Activated naive CD8-positive, alpha-beta T cell (primary cell): ENCODE data around the gene ZFP91.
A peak's percentile ranks its signal among the peaks of the same experiment; 100 is the strongest.

Experiments
- H3K27ac Mint-ChIP-seq: one replicate; pipeline ENCODE4 v1.8.0; 2021; ENCODE audit warnings: mixed read lengths
- H3K27me3 Mint-ChIP-seq: one replicate; pipeline ENCODE4 v1.8.0; 2021; ENCODE audit warnings: mixed read lengths
- H3K36me3 Mint-ChIP-seq: one replicate; pipeline ENCODE4 v1.8.0; 2021; ENCODE audit warnings: mixed read lengths
- H3K4me1 Mint-ChIP-seq: one replicate; pipeline ENCODE4 v1.8.0; 2021; ENCODE audit warnings: low read depth, mixed read lengths
- H3K4me3 Mint-ChIP-seq: one replicate; pipeline ENCODE4 v1.8.0; 2021; ENCODE audit warnings: mild to moderate bottlenecking, mixed read lengths
- H3K9me3 Mint-ChIP-seq: one replicate; pipeline ENCODE4 v1.8.0; 2021; ENCODE audit warnings: low read depth, mixed read lengths

Gene ZFP91

DNA sequence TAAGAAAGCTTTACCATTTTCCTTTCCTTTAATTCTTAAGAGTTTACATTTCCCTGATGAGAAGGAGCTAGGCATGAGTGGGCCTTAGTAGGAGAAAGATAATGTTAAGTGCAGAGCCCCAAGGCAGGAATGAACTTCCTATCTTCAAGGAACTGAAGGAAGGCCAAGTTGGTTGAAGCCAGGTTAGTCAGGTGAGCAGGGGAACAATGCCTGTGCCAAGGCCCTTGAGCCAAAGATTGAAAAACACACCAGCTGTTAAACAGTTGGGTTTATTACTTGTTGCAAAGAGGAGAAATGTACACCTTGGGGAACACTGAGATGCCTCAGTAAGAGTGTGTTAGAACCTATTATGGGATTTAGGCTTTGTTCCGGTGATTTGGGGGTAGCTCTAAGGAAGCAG, 53.6 kb downstream of the ZFP91 start:
- no peaks in the 10 kb centered on the region for H3K9me3 Mint-ChIP-seq
- no peak overlapping the region for H3K27ac Mint-ChIP-seq
- no peak overlapping the region for H3K4me3 Mint-ChIP-seq
- peaks cover 2% of the 10 kb centered on the region for H3K36me3 Mint-ChIP-seq
- H3K27me3 Mint-ChIP-seq = no peaks in the 10 kb centered on the region
- H3K4me1 Mint-ChIP-seq = peaks cover 4% of the 10 kb centered on the region

- no peak overlapping the region for H3K4me3 Mint-ChIP-seq
- peaks cover 2% of the 10 kb centered on the region for H3K36me3 Mint-ChIP-seq
- no peaks in the 10 kb centered on the region for H3K27me3 Mint-ChIP-seq
- no peak overlapping the region for H3K27ac Mint-ChIP-seq
- no peaks in the 10 kb centered on the region for H3K9me3 Mint-ChIP-seq
- peaks cover 23% of the 10 kb centered on the region for H3K4me1 Mint-ChIP-seq
These were observed 57.7 kb downstream of the ZFP91 start for GRCh38 chr11:58636587-58636986.

GRCh38 chr11:58637371-58637770, 58.5 kb downstream of the ZFP91 start:
- Mint-ChIP-seq H3K27me3 (no peaks in the 10 kb centered on the region), H3K36me3 (peaks cover 2% of the 10 kb centered on the region), H3K4me3 (no peak overlapping the region), H3K9me3 (no peaks in the 10 kb centered on the region), H3K27ac (no peak overlapping the region), H3K4me1 (peaks cover 23% of the 10 kb centered on the region)

DNA sequence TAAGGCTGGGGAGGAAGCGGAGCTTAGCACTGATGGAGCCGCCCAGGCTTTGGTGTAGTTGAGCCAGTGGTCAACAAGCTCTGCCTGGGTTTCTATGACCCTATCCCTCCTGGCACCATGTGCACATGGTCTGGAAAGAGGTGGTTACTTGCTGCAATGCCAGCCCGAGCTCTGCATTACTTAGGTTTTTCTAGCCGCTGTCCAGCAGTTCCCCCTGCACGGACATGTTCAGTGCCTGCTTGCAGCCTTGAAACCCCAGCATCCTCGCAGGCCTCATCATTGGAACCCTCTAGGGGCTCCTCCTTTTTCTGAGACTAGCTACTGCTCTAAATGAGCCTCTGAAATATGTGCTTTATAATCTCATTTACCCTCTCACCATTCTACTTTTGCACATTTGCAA, 60.2 kb downstream of the ZFP91 start:
- H3K4me3 Mint-ChIP-seq = no peak overlapping the region
- peaks cover 2% of the 10 kb centered on the region for H3K36me3 Mint-ChIP-seq
- H3K9me3 Mint-ChIP-seq = no peaks in the 10 kb centered on the region
- no peaks in the 10 kb centered on the region for H3K27me3 Mint-ChIP-seq
- peaks cover 23% of the 10 kb centered on the region for H3K4me1 Mint-ChIP-seq
- no peak overlapping the region for H3K27ac Mint-ChIP-seq

DNA sequence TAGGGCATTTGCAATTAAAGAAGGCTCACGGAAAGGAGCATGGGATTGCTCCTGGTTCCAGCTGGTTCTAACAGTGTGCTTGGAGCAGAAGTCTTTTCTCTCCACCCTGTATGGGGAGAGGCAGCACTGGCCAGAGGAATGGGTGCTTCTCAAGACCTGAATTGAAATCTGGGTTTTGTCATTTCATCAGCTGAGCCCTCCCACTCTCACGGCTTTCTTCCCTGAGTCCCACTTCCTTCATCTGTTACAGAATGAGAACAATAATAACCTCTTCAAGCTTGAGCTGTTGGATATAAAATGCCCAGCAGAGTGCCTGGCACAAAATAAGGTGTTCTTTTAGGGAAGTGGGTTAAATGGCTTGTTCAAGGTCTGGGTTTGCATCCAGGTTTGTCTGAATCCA, 60.8 kb downstream of the ZFP91 start:
- H3K9me3 Mint-ChIP-seq = no peaks in the 10 kb centered on the region
- H3K4me1 Mint-ChIP-seq = peaks cover 23% of the 10 kb centered on the region
- H3K36me3 Mint-ChIP-seq = peaks cover 2% of the 10 kb centered on the region
- H3K4me3 Mint-ChIP-seq = no peak overlapping the region
- H3K27me3 Mint-ChIP-seq = no peaks in the 10 kb centered on the region
- H3K27ac Mint-ChIP-seq = no peak overlapping the region

DNA sequence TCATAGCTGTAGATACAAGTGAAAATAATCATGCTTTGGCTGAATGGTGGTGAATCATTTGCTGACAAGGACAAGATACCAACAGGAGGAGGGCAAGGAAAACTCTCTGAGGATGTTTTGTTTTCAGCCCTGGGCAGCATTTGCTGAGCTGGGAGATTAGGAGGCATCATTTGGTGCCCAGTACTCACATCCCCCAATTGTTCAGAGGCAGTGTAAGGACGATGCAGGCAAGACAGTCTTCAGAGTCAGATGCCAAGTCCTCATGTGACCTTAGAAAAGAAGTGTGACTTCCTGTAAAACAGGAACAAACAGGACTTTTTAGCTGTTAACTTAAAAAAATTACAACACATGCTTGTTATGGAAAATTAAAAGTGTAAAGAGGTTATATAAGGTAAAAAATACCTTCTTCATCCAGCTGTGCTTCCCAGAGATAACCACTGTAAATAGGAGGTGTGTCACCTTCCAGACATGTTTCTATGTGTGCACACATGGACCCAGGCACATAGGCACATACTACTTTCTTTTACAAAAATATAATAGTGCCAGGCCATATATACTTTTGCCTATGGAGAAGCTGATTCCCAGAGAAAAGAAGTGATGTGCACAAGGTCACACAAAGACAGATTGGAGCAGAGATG, 61.6 kb downstream of the ZFP91 start:
- H3K4me3 Mint-ChIP-seq = no peak overlapping the region
- H3K4me1 Mint-ChIP-seq = peaks cover 23% of the 10 kb centered on the region
- H3K27me3 Mint-ChIP-seq = no peaks in the 10 kb centered on the region
- H3K27ac Mint-ChIP-seq = peak overlapping the region; percentile 43
- H3K9me3 Mint-ChIP-seq = no peaks in the 10 kb centered on the region
- peaks cover 5% of the 10 kb centered on the region for H3K36me3 Mint-ChIP-seq

DNA sequence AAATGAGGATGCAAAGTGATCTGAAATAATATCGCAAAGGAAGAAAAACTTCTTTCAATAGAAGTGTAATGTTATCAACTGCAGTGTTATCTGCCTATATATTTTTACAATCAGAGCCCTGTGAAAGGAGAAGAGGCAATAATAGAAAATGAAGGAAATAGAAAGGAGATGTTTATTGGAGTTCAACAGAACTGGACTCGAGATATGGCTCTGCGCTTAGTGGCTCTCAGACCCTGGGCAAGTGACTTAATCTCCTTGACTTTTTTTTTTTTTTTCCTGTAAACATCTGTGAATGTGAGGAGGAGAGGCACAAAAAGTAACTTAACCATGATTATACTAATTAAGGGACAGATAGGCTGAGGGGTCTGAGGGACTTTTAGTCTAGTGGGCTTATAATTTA, 62.5 kb downstream of the ZFP91 start:
- Mint-ChIP-seq H3K9me3 (no peaks in the 10 kb centered on the region), H3K27me3 (no peaks in the 10 kb centered on the region), H3K36me3 (peaks cover 9% of the 10 kb centered on the region), H3K27ac (no peak overlapping the region), H3K4me1 (peaks cover 23% of the 10 kb centered on the region), H3K4me3 (no peak overlapping the region)

GRCh38 chr11:58641803-58642581, 63.1 kb downstream of the ZFP91 start:
- Mint-ChIP-seq H3K4me1 (peaks cover 23% of the 10 kb centered on the region), H3K36me3 (peaks cover 14% of the 10 kb centered on the region), H3K9me3 (no peaks in the 10 kb centered on the region), H3K27me3 (no peaks in the 10 kb centered on the region), H3K27ac (no peak overlapping the region), H3K4me3 (no peak overlapping the region)

DNA sequence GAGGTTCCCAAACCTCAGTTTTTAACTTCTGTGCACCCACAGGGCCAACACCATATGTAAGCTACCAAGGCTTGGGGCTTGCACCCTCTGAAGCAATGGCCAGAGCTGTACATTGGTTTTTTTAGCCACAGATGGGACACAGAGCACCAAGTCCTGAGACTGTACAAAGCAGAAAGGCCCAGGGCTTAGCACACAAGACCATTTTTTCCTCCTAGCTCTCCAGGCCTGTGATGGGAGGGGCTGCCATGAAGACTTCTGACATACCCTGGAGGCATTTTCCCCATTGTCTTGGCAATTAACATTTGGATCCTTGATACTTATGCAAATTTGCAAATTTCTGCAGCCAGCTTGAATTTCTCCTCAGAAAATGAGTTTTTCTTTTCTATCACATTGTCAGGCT, 67.0 kb downstream of the ZFP91 start:
- no peak overlapping the region for H3K27ac Mint-ChIP-seq
- H3K4me1 Mint-ChIP-seq = peaks cover 6% of the 10 kb centered on the region
- no peaks in the 10 kb centered on the region for H3K27me3 Mint-ChIP-seq
- no peak overlapping the region for H3K4me3 Mint-ChIP-seq
- H3K9me3 Mint-ChIP-seq = peaks cover under 1% of the 10 kb centered on the region
- peaks cover 12% of the 10 kb centered on the region for H3K36me3 Mint-ChIP-seq

- peaks cover 12% of the 10 kb centered on the region for H3K36me3 Mint-ChIP-seq
- H3K4me3 Mint-ChIP-seq = no peak overlapping the region
- peaks cover 3% of the 10 kb centered on the region for H3K9me3 Mint-ChIP-seq
- H3K27me3 Mint-ChIP-seq = no peaks in the 10 kb centered on the region
- H3K4me1 Mint-ChIP-seq = no peaks in the 10 kb centered on the region
- H3K27ac Mint-ChIP-seq = no peak overlapping the region
These were observed 68.4 kb downstream of the ZFP91 start for GRCh38 chr11:58647141-58647699.

DNA sequence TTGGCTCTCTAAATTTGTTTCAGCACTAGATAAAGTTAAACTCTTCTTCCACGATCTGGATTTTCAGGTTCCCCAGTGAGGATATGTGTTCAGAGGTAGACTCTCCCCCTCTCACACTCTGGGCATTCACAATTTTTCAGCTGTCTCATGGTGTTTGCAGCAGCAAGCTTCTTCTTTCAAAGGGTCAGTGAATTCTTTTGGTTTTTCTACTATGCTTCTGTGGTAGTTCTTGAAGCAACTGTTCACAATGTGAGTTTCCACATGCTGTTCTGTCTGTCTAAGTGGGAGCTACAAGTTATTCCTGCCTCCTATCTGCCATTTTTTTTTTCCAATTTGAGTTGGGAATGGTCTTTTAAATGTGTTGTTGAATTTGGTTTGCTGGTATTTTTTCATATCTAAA, 69.0 kb downstream of the ZFP91 start:
- H3K4me1 Mint-ChIP-seq = no peaks in the 10 kb centered on the region
- no peak overlapping the region for H3K27ac Mint-ChIP-seq
- H3K27me3 Mint-ChIP-seq = no peaks in the 10 kb centered on the region
- H3K9me3 Mint-ChIP-seq = peaks cover 3% of the 10 kb centered on the region
- H3K4me3 Mint-ChIP-seq = no peak overlapping the region
- peaks cover 12% of the 10 kb centered on the region for H3K36me3 Mint-ChIP-seq

DNA sequence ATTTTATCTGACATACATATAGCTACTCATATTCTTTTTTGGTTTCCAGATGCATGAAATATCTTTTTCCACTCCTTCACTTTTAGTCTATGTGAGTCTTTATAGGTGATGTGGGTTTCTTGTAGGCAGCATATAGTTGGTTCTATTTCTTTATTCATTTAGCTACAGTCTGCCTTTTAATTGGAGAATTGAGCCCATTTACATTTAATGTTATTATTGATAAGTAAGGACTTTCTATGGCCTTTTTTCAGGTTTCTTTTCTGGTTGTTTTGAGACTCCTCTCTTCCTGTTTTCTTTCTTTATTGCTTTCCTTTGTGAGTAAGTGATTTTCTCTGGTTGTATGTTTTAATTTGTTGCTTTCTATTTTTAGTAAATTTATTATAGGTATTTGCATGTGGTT, 70.8 kb downstream of the ZFP91 start:
- Mint-ChIP-seq H3K27me3 (no peaks in the 10 kb centered on the region), H3K4me1 (peaks cover 7% of the 10 kb centered on the region), H3K36me3 (peaks cover 12% of the 10 kb centered on the region), H3K27ac (no peak overlapping the region), H3K4me3 (no peak overlapping the region), H3K9me3 (peaks cover 3% of the 10 kb centered on the region)

DNA sequence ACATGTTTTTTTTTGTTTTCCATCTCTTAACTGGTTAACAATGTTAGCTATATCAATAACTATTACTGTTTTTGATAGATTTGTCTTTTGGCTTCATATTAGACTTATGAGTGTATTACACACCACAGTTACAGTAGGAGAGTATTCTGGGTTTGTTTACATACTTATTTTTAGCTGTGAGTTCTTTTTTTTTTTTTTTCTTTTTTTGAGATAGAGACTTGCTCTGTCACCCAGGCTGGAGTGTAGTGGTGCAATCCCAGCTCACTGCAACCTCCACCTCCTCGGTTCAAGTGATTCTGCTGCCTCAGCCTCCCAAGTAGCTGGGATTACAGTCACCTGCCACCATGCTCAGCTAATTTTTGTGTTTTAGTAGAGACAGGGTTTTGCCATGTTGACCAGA, 71.6 kb downstream of the ZFP91 start:
- Mint-ChIP-seq H3K4me3 (no peak overlapping the region), H3K36me3 (peaks cover 9% of the 10 kb centered on the region), H3K27me3 (no peaks in the 10 kb centered on the region), H3K9me3 (peaks cover 3% of the 10 kb centered on the region), H3K4me1 (peaks cover 15% of the 10 kb centered on the region), H3K27ac (no peak overlapping the region)

DNA sequence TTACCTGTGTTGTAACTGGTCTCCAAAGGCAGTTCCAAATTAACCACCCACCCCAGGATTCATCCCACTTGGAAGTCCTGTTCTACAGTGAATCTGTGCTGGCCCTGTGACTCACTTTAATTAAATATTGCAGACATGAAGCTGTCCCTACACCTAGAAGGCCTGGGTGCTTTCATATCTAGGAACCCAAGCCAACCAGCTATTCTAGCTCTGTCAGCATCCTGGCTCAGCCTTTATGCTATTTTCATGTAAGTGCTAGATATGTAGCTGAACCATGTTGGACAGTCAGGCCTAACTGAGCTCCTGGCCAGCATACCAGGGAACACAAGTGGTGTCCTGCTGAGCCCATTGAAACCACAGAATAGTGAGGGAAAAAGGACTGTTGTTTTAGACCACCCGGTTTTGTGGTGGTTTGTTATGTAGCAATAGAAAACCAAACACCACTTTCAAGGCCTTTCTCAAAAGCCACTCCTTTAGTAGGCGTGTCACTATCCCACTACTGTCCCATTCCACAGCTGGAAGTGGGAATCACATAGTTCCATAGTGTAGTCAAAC, 73.9 kb downstream of the ZFP91 start:
- no peaks in the 10 kb centered on the region for H3K36me3 Mint-ChIP-seq
- H3K4me3 Mint-ChIP-seq = no peak overlapping the region
- H3K4me1 Mint-ChIP-seq = peaks cover 15% of the 10 kb centered on the region
- H3K27me3 Mint-ChIP-seq = no peaks in the 10 kb centered on the region
- H3K27ac Mint-ChIP-seq = no peak overlapping the region
- peaks cover 3% of the 10 kb centered on the region for H3K9me3 Mint-ChIP-seq

DNA sequence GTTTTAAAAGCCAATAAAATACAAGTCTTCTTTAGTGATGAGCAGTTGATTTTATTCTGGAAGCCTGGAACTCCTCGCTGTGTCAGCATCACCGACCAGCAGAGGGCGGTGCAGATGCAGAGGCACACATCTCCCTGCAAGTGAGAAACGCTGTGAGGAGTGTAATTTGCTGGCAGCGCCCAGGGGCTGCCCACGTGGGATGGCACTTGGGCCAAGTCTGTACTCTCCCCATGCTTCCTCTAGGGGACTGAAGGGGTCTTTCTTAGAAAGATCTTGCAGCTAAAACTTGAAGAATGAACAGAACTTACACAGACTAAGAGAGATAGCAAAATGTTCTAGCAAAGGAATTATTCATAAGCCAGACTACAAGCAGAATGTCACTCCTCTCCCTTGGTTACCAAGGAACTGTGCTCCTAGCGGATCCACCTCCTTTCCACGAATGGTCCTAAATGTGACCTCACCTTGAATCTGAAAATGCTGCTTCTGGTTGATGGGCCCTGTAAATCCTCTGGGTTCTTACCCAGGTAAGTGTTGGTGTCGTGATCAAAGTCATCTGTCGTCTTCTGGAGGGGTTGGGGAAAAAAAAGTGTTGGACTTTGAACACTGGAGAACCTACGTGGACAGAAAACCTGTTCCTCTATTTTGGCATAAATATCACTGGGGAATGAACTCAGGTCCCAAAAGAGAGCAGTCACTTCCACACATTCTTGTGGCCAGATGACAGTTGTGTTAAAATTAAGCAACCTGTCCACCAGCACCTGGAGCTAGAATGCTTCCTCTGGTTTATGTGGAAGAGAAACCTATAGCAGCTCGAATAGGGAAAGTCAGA, 75.4 kb downstream of the ZFP91 start:
- Mint-ChIP-seq H3K27ac (peak overlapping the region; percentile 67), H3K9me3 (peaks cover 3% of the 10 kb centered on the region), H3K27me3 (no peaks in the 10 kb centered on the region), H3K36me3 (no peaks in the 10 kb centered on the region), H3K4me3 (no peak overlapping the region), H3K4me1 (peaks cover 15% of the 10 kb centered on the region)
